Subcutaneous adipose tissue (tissue), 4 donors: ENCODE measurements around the gene OR7G2. TPM values are rescaled to one million over a fixed set of nuclear protein-coding genes. Genes with fewer than 3 reads are reported as not detected.

ENCODE experiments used
- CTCF ChIP-seq: fragments of 450-650 bp; IDR thresholded peaks from one replicate; pipeline ENCODE4 v1.5.1; 2016; ENCODE audit warnings: low read depth, mild to moderate bottlenecking, control low read depth, antibody characterized with exemption, moderate library complexity
- total RNA-seq, 4 donors: library from RNA; depleted of rRNA; stranded (reverse); fragments of >200 nt; gene quantifications; one replicate each; pipeline ENCODE4 v1.1.0, GENCODE V29; 2016

The OR7G2 gene
- total RNA-seq, 4 donors from 2014 or later: not detected

- TF ChIP-seq CTCF: no peak
These were observed 39.6 kb upstream of the OR7G2 start for GRCh38 chr19:9146882-9147281.

DNA sequence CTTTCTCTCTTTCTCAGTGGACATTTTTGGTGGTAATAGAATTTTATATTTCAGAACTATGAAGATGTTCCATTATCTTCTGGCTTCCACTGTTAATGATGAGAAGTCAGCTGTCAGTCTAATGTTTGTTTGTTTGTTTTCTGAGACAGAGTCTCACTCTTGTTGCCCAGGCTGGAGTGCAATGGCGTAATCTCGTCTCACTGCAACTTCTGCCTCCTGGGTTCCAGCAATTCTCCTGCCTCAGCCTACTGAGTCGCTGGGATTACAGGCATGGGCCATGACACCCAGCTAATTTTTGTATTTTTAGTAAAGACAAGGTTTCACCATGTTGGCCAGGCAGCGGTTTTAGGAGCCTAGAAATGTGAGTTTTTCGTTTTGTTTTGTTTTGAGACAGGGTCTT, 37.6 kb upstream of the OR7G2 start:
- no peak for TF ChIP-seq CTCF

GRCh38 chr19:9140159-9140874, 33.0 kb upstream of the OR7G2 start, which contains the start of gene ZNF317:
TSS of gene ZNF317 (plus strand) at chr19:9140397. CDS start at chr19:9156017, 15,620 bp downstream.
- TF ChIP-seq CTCF: no peak

- TF ChIP-seq CTCF: no peak
These were observed 32.4 kb upstream of the OR7G2 start for GRCh38 chr19:9139609-9140158.

DNA sequence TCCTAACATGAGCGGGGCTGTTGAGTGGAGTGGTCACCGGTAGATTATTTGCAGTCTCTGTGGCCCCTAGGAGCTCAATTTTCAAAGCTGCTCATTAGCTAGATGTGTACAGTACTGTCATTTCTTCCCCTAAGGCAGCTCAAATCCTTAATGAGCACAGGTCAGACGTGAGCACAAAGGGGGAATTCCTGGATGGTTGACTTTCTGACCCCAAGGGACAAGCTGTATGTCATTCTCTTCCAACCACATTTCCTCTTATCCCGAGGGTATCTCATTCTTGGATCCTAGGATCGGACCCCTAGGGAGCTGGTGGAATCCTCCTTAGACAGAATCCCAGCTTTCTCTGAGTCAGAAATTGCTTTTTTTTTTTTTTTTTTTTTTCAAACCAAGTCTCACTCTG, 25.1 kb upstream of the OR7G2 start:
- no peak for TF ChIP-seq CTCF

DNA sequence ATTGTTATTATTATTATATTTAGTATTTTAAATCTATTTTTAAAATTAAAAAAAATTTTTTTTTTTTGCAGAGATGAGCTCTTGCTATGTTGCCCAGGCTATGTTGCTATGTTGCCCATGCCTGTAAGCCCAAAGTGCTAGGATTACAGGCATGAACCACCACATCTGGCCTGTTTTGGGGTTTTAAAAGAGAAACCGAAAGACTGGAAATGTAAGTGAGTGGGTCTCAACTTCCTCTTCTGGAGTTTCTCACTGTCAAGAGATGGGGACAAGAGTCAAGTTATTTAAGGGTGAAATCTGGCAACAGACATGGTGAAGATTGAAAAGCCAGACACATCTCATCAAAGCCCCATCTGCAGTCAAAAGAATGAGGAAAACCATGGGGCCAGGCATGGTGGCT, 23.7 kb upstream of the OR7G2 start:
- no peak for TF ChIP-seq CTCF

DNA sequence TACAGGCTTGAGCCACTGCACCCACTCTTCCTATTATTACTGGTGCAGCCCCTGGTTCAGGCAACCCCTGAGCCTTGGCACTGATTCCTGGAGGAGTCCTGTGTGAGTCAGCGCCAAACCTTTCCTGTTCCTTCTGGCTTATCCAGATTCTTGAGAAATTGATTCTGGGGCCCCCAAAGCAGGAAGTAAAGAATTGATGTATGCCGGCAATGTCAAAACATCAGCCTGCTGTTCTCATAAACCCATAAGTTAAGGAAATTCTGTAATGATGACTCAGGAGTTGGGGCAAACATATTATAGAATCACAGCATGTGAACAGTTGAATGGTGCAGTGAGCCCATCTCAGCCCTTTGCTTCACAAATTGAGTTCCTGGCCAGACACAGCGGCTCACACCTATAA, 20.9 kb upstream of the OR7G2 start:
- TF ChIP-seq CTCF: no peak
